ENCODE measurements around the gene ZSWIM1.
"Not testable (repeated sequence)": the region's sequence is repeated elsewhere in the genome, so short reads cannot be mapped to it uniquely, and the experiment has no call there.

ZSWIM1 gene

DNA sequence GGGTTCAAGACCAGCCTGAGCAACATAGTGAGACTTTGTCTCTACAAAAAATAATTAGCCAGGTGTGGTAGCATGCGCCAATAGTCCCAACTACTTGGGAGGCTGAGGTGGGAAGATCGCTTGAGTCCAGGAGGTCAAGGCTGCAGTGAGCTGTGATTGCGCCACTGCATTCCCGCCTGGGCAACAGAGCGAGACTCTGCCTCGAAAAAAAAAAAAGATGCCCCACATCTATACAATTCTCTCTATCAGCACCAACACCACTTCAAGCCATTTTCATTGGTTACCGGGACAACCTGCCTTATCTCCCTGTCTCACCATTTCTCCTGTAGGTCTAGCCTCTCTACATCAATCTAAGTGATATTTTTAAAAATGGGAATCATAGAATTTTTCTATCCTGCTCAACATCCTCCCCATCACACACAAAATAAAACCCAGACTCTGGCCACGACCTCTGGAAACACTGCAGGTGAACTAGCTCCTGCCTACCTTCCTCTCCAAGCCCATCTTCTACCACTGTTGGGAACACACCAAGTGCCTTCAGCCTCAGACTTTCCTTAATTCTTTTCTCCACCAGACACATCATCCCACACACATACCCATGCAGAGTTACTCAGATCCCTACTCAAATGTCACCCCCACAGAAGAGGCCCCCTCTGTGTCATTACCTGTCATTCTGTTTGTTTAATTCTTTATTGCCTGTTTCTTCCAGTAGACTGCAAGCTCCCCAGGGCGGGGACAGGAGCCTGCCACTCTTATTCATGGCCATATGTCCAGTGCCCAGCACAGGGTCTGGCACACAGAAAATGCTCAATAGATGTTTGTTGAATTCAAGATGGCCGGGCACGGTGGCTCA, 40.5 kb downstream of the ZSWIM1 start:
- no peak for DNase-seq (ENCODE audit: low read depth in 2 of 2)
- H3K4me3 ChIP-seq (replicated peaks in 1 of 2; ENCODE audit: low read depth in 2 of 2, low read length in 2 of 2): no peak overlapping the region

DNA sequence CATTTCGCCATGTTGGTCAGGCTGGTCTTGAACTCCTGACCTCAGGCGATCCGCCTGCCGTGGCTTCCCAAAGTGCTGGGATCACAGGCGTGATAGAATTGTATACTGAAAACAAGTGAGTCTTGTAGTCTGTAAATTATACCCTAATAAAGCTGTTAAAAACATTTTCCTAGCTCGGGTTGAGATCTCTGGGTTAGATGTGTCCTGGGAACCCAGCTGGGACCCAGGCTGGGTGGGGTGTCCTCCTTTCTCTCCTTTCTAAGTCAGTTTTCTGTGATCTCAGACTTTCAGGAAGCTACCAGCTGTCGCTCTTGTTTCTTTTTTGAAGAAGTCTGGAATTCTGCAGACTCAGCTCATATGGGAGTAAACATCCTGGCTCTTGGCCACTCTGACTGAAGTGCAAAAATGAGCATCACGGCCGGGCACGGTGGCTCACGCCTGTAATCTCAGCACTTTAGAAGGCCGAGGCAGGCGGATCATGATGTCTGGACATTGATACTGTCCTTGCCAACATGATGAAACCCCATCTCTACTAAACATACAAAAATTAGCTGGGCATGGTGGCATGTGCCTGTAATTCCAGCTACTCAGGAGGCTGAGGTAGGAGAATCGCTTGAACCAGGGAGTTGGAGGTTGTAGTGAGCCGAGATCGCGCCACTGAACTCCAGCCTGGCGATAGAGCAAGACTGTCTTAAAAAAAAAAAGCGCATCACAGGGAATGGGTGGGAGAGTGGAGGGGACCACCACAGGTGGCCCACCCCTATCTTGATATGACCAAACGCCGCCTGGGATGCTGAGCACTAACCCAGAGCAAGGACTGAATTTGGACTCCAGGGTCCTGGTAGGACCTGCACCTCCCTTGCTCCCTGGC, 43.6 kb downstream of the ZSWIM1 start:
- no peak overlapping the region for H3K4me3 ChIP-seq (replicated peaks in 1 of 2; ENCODE audit: low read depth in 2 of 2, low read length in 2 of 2)
- TF ChIP-seq, protein P1, sequence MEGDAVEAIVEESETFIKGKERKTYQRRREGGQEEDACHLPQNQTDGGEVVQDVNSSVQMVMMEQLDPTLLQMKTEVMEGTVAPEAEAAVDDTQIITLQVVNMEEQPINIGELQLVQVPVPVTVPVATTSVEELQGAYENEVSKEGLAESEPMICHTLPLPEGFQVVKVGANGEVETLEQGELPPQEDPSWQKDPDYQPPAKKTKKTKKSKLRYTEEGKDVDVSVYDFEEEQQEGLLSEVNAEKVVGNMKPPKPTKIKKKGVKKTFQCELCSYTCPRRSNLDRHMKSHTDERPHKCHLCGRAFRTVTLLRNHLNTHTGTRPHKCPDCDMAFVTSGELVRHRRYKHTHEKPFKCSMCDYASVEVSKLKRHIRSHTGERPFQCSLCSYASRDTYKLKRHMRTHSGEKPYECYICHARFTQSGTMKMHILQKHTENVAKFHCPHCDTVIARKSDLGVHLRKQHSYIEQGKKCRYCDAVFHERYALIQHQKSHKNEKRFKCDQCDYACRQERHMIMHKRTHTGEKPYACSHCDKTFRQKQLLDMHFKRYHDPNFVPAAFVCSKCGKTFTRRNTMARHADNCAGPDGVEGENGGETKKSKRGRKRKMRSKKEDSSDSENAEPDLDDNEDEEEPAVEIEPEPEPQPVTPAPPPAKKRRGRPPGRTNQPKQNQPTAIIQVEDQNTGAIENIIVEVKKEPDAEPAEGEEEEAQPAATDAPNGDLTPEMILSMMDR (IDR thresholded peaks at IDR 0.05; ENCODE audit: low read depth, low read length): no peak
- DNase-seq (ENCODE audit: low read depth in 2 of 2): peak; percentile 62 to 79

More for the DNA sequence above, 40.5 kb downstream of the ZSWIM1 start:
- TF ChIP-seq, protein P1 (IDR thresholded peaks at IDR 0.05; ENCODE audit: low read depth, low read length): no peak

DNA sequence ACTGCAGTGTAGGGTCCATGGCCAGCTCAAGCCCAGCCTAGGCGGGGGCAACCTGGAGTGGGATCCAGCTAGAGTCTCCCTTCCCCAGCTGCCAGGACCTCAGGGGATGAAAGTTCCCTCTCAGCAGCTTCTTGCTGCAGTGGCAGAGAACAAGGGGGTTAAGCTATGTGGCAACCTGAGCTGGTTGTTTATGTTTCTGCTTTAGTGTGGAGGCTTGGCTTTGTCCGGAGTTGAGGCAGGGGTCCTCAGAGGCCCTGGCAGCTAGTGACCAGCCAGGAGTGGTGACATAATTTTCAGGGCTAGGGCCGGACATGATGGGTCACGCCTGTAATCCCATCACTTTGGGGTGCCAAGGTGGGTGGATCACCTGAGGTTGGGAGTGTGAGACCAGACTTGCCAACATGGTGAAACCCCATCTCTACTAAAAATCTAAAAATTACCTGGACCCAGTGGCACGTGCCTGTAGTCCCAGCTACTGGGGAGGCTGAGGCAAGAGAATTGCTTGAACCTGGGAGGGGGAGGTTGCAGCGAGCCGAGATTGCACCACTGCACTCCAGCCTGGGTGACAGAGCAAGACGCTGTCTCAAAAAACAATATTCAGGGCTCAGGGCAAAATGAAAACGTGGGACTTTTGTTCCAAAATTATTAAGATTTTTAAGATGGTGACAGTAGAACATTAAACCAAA, 44.9 kb downstream of the ZSWIM1 start:
- no peak for DNase-seq (ENCODE audit: low read depth in 2 of 2)
- TF ChIP-seq, protein P1 (IDR thresholded peaks at IDR 0.05; ENCODE audit: low read depth, low read length): no peak
- no peak overlapping the region for H3K4me3 ChIP-seq (replicated peaks in 1 of 2; ENCODE audit: low read depth in 2 of 2, low read length in 2 of 2)

GRCh38 chr20:45926731-45927070, 45.7 kb downstream of the ZSWIM1 start:
- no peak overlapping the region for H3K4me3 ChIP-seq (replicated peaks in 1 of 2; ENCODE audit: low read depth in 2 of 2, low read length in 2 of 2)
- no peak for DNase-seq (ENCODE audit: low read depth in 2 of 2)
- TF ChIP-seq, protein P1 (IDR thresholded peaks at IDR 0.05; ENCODE audit: low read depth, low read length): no peak

GRCh38 chr20:45927071-45927878, 46.2 kb downstream of the ZSWIM1 start:
- no peak for DNase-seq (ENCODE audit: low read depth in 2 of 2)
- H3K4me3 ChIP-seq (replicated peaks in 1 of 2; ENCODE audit: low read depth in 2 of 2, low read length in 2 of 2): no peak overlapping the region
- TF ChIP-seq, protein P1 (IDR thresholded peaks at IDR 0.05; ENCODE audit: low read depth, low read length): no peak

DNA sequence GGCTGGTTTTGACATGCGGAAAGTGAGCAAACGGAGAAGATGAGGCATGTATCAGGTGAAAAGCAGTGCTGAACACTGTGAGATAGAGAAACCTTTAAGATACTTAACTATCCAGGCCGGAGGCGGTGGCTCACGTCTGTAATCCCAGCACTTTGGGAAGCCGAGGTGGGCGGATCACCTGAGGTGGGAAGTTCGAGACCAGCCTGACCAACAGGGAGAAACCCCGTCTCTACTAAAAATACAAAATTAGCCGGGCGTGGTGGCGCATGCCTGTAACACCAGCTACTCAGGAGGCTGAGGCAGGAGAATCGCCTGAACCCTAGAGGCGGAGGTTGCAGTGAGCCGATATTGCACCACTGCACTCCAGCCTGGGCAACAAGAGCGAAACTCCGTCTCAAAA, 50.7 kb downstream of the ZSWIM1 start:
- DNase-seq (ENCODE audit: low read depth in 2 of 2); H3K4me3 ChIP-seq (replicated peaks in 1 of 2; ENCODE audit: low read depth in 2 of 2, low read length in 2 of 2): not testable (repeated sequence)
